IPS-11a (cell line): ENCODE results near the gene GNG7.
"Not testable (repeated sequence)": the region's sequence is repeated elsewhere in the genome, so short reads cannot be mapped to it uniquely, and the experiment has no call there.

Experiments
- H3K4me3 ChIP-seq: one replicate; pipeline ENCODE4 v1.5.1; 2013; ENCODE audit warnings: low read depth, low read length, control low read depth

GNG7 gene

DNA sequence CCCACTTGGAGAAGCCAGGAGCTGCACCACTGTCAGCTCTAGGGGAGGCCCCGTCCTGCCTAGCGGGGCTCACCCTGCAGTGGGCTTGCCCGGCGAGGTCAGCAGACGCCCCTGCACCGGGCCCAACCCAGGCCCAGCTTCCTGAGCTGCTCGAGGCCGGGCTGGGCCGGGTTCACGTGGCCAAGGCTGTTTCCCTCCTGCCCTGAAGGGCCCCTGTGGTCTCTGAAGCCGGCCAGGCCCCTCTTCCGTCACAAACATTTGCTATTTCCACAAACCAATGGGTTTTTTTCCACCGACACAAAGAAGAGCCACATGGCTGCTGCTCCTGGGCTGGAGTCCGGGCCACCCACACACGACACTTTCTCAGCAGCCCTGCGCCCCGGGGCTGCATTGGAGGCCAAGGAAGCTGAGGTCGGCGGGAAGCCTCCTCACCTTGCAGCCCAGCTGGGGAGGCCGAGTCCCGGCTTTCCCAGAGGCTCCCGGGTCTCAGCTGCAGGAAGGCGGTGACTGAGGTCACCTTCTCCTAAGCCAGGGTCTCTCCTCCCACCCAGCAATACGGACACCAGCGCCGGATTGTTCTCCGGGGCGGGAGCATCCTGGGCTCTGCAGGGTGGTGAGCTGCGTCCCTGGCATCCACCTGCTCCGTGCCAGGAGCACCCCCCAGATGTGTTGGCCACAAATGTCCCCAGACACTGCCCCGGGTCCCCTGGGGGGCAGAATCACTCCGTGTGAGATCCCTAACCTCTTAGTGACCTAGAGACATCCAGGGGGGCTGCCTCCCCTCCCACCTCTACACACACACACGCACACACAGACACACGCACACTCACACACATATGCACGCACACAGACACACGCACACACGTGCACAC is 146.0 kb downstream of the GNG7 start:
- no peak overlapping the region for H3K4me3 ChIP-seq

DNA sequence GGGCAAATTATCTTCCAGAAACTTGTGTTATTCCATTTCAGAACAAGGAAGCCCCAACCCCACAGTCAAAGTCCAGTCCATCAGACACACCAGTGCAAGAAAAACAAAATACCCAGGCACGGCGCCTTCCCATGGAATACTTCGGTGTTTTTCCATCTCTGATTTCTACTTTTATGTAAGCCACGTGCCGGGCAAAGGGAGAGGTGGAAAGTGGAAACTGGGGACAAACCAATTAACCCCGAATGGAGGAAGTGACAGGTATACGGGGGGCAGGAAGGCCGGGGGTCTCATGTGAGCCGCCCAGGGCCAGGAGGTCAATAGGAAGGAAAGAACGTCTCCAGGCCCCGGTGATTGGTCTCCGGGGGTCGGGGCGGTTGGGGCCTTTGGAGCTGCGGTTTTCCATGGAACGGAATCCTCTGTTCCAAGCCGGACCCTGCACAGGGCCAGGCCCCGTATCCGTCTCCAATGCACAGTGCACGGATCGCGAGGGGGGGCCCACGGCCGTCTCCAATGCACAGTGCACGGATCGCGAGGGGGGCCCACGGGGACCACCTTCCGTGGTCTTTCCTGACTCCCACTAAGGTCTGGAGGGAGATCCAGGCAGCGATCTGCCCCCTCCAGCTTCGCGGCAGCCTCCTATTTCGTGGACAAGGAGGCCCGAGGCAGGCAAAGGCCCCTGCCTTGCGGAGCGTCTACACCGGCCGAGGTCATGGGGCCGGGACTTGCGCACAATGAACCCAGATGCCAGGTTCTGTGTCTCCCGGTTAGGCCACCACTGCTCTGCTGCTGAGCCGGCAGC is 146.9 kb downstream of the GNG7 start:
- H3K4me3 ChIP-seq = no peak overlapping the region

DNA sequence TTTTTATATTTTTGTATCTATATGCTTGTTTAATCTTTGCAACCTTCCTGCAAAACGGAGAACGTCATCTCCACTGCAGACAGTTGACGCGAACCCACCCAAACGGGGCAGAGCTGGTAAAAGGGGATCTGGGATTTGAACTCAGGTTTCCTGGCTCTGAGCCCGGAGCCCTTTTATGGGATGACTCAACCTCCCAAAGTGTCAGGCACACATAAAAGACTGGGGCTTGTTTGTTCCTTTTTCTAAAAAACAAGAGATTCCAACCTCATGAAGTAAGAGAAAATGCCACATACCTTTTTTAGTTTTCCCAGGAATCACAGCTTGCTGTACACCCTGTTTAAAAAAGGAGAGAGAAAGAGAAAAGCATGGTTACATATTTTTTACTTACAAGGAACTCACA is 147.6 kb downstream of the GNG7 start:
- H3K4me3 ChIP-seq = no peak overlapping the region

DNA sequence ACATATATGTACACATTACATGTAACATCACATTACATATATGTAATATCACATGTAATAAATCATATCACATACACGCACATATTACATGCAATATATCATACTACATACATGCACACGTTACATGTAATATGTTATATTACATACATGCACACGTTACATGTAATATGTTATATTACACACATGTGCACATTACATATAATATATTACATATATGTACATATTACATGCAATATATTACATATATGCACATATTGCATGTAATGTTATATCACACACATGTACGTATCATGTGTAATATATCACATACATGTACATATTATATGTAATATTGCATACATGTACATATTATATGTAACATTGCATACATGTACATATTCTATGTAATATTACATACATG is 149.0 kb downstream of the GNG7 start:
- H3K4me3 ChIP-seq = no peak overlapping the region

DNA sequence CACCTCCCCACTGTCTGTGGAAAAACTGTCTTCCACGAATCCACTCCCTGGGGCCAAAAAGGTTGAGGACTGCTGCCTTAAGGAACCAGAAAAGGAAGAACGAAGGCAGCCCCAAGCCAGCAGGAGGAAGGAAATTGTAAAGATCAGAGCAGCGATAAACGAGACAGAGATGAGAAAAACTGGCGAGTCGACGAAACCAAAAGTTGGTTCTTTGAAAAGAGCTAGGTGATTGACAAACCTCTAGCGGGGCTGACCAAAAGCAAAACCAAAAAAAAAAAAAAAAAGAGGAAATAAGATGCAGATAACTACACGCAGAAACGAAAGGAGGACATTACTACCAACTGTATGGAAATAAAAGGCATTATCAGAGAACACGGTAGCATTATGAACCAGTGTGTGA is 149.6 kb downstream of the GNG7 start:
- no peak overlapping the region for H3K4me3 ChIP-seq

DNA sequence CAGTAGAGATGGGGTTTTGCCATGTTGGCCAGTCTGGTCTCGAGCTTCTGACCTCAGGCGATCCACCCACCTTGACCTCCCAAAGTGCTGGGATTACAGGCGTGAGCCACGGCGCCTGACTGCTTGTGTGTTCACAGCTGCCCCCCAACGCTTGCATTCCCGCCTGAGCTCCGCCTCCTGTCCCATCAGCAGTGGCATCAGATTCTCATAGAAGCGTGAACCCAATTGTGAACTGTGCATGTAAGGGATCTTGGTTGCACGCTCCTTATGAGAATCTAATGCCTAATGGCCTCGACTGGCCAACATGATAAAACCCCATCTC is 150.7 kb downstream of the GNG7 start:
- H3K4me3 ChIP-seq = no peak overlapping the region

DNA sequence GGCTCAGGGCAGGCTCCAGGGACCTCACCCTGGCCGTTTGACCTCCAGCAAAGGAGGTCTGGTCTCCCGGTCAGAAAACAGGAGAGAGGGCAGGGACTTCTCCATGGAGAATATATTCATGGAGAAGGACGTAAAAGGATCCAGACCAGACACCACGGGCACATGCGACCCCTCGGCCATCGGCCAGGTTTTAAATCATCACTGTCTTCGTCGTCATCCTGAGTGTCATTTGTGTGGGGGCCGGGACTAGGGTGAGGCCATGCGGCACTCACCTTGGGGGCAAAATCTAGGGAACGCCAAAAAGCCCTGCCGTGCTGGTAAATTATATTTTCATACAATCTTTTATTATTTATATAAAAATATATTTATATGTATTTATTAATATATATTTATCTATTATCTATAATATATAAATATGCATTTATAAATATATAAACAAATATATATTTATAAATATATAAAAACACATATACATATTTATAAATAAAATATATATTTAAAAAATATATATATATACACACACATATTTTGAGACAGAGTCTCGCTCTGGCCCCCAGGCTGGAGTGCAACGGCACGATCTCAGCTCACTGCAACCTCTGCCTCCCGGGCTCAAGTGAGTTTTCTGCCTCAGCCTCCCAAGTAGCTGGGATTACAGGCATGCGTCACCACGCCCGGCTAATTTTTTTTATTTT is 151.2 kb downstream of the GNG7 start:
- H3K4me3 ChIP-seq = no peak overlapping the region

DNA sequence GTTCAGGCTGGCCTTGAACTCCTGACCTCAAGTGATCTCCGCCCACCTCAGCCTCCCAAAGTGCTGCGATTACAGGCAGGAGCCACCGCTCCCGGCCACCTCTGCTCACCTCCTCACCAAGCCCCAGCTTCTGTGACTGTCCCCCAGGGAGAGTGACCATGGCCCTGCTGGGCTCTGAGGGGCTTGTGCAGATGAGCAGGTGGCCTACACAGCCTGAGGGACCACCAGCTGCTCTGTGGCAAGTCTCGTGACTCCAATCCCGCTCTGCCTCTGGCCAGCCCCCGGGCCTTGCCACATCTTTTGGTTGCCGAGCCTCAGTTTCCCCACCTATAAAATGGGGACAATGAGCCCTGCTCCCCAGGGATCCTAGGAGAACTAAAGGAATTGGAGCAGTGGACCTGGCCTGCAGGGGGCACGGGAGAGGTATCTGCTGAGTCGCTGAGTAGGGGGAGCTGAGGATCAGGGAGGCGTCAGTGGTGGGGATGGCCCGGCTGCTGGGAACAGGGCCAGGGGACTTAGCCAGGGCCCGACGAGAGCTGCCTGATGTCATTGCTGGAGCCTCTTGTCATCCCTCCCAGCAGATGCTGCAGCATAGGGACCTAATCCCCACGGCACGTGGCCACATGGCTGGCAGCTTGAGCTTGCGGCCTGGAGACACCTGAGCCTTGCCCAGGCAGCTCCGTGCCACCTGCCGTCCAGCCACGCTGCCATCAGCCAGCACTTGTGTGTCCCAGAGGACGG is 151.9 kb downstream of the GNG7 start:
- H3K4me3 ChIP-seq = no peak overlapping the region

DNA sequence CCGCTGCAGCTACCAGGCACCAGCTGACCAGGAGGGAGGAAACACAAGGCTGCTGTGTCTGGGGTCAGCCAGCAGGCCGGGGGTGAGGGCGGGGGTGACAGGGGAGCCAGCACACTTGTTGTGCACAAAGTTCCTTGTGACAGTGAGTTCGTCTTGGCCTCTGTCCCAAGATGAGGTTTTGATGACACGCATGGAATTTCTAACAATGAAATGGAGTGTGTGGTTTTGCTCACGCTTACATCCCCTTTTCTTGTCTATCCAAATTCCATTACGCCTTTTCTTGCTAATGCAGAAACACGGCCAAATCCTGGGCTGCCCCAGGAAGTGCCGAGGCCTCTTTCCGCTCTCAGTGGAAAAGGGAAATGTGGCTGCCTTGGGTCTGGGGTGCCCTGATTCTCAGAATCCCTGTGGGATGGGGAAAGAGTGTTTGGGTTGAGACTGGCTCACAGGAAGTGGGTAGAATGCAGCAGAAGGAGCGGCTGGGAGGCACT is 152.7 kb downstream of the GNG7 start:
- no peak overlapping the region for H3K4me3 ChIP-seq

DNA sequence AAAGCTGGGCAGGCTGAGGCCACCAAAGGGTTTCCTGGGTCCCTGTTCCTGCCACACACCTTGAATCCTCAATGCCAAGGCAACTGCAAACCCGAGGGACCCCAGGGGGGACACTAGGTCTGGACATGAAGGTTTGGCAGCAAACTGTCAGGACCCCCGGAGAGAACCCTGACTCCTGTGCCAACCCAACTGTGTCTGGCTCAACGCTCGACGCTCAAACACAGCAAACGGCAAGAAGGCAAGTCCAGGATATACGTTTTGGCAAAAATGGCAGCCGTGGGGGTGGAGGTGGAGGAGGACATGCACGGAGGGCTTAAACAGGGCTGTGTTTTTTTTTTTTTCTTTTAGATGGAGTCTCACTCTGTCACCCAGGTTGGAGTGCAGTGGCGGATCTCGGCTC is 153.5 kb downstream of the GNG7 start:
- no peak overlapping the region for H3K4me3 ChIP-seq

DNA sequence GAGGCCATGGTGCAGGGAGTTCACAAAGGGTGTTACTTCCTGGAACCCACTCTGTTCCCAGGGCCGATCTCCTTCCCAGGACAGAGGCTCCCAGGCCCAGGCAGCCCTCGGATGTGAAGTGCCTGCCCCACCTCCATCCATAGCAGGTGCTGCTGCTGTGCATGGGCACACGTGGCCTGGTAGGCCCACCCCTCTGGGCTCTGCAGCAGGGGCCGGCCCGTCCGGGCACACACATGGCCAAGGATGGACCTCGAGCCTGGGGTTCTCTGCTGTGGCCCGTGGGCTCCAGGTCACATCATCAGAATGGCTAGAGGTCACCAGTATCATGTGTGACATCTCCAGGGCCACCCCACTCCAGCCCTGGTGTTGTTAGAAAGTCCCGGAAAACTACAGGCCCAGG is 154.8 kb downstream of the GNG7 start:
- H3K4me3 ChIP-seq = no peak overlapping the region

DNA sequence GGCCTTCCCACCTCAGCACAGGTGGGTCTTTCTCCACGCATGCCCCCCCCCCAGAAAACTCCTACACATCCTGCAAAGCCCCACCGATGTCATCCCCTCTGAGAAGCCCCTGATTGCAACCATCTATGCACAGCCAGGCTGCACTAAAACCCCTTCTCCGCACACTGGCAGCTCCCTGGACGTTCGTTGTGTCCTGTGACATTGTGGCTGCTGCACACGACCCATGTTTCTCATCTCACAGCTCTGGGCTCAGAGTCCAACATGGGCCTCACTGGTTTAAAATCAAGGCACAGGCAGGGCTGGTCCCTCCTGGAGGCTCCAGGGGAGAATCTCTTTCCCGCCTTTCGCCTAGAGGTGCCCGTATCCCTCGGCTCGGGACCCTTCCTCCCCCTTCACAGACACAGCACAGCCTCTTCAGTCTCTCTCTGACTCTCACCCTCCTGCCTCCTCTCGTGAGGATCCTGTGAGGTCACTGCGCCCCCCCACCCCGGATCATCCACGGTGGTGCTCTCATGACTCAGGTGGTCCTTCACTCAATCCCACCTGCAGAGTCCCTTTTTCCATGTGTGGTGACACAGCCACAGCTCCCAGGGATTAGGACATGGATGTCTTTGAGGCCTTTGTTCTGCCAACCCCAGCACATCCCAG is 155.3 kb downstream of the GNG7 start:
- no peak overlapping the region for H3K4me3 ChIP-seq

DNA sequence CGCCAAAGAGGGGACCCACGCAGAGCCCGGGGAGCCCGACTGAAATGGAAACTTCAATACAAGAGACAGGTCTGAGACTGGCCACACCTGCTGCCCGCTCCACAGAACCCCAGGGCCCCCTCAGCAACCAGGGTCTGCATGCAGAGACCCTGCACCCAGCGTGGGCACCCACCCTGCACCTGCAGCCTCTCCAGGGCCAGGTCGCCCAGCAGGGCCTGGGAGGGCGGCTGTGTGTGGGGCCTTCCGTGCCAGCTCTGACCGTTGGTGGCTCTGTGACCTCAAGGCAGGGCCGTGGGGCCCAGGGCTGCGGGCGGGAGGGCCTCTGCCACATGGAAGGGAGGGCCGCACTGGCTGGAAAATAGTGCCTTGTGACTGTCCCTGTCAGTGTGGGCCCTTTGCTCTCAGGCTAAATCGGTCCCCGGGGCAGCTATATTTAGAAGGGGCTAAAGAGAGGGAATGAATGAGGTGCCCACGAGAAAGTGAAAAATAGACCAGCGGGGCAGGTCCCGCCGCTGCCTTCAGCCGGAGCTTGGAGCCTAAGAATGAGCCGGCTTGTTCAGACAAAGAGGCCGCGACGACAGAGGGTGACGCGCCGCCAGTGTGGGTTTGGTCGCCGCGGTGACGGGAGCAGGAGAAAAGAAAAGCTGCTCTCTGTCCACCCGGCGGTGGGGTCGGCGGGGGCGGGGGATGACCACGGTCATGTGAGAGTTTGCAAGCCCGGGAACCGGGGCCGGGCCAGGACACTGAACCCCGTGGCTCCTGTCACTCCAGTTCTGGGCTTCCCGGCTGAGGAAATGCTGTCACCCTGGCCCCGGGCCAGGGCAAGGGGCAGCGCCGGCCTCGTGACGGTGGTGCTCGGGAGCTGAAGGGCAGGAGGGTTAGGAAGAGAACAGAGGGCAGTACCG is 156.1 kb downstream of the GNG7 start:
- H3K4me3 ChIP-seq = no peak overlapping the region

DNA sequence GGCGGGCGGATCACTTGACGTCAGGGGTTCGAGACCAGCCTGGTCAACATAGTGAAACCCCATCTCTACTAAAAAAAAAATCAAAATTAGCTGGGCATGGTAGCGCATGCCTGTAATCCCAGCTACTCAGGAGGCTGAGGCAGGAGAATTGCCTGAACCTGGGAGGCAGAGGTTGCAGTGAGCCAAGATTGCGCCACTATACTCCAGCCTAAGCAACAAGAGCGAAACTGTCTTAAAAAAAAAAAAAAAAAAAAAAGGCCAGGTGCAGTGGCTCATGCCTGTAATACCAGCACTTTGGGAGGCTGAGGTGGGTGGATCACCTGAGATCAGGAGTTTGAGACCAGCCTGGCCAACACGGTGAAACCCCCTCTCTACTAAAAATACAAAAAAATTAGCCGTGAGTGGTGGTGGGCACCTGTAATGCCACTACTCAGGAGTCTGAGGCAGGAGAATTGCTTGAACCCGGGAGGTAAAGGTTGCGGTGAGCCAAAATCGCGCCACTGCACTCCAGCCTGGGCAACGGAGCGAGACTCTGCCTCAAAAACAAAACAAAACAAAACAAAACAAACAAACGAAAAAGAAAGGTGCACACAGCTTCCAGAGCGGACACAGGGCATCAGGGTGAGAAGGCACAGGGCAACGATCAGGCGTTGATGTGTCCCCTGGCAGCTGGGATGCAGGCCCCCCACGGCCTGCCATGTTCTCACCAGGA is 156.9 kb downstream of the GNG7 start:
- H3K4me3 ChIP-seq = not testable (repeated sequence)

DNA sequence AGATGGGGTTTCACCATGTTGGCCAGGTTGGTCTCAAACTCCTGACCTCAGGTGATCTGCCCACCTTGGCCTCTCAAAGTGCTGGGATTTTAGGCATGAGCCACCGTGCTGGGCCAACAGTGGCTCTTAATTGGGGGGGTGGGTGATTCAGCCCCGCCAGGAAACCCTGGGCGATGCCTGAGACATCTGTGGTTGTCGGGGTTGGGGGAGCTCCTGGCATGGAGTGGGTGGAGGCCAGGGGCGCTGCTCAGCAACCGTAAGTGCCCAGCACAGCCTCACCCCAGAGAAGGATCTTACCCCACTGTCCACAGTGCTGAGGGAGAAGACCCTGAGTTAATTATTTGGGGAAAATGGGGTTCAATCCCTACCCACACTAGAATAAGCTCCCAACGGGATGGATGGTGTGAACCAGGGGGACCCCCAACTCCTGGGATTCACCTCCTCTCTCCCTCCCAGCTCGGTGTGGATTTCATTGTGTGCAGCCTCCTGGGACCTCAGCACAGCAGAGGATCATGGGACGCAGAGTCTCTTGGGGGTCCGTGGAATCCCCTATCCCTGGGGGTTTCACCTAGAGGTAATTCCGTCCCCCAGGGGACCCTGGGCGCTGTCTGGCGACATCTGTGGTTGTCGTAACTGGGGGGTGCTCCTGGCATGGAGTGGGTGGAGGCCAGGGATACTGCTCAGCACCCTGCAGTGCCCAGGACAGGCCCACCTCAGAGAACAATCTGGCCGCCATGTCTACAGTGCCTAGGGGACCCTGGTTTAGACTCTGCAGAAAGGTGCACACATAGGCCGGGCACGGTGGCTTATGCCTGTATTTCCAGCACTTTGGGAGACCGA is 157.7 kb downstream of the GNG7 start:
- no peak overlapping the region for H3K4me3 ChIP-seq

DNA sequence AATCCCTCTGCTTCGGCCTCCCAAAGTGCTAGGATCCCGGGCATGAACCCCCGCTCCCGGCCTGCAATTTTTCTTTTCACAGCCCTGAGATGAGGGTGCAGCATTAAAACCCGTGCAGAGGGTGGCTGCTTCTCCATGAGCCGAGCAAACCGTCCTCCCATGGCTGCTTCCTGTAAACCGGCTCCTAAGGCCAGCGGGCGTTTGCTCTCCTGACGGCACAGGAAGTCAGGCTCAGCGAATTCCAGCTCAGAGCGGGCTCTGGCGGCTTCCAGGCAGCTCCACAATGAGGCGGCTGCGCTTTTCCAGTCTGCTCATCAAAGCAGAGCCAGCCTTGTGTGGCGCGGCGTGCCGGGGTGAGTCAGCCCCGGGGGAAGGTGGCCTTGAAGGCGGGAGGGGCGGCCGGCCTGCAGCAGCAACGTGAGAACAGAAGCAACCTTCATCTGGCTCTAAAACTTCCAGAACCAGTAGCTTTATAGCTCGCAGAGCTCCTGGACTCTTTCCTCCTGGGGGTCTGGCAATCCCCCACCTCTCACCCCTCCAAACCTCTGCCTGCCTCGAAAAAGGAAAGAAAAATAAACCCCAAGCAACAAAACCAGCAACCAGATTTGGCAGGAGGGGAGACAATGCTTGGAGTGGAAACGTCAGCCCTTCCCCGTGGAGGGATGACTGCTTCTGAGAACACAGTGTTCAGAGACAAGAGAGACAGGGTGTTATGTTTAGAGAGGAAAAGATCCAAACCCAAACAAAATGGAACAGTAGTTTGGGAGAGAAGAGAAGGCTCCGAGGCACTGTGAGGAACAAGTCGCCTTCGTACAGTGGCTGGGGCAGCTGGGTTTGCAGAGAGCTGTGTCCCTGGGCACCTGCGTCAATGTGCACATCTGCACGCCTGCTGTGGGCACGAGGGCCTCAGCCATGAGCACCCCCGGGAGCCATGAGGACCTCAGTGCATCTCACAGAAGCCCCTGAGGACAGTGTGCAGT is 158.7 kb downstream of the GNG7 start:
- H3K4me3 ChIP-seq = no peak overlapping the region

DNA sequence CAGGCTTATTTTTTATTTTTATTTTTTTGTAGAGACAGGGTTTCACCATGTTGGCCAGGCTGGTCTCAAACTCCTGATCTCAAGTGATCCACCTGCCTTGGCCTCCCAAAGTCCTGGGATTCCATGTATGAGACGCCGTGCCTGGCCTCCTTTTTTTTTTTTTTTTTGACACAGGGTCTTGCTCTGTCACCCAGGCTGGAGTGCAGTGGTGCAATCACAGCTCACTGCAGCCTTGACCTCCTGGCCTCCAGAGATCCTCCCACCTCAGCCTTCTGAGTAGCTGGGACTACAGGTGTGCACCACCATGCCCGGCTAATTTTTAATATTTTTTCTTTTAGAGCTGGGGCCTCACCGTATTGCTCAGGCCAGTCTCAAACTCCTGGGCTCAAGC is 159.4 kb downstream of the GNG7 start:
- H3K4me3 ChIP-seq = not testable (repeated sequence)
